ENCODE results near the gene SLC30A4.
"Not testable (repeated sequence)": the region's sequence is repeated elsewhere in the genome, so short reads cannot be mapped to it uniquely, and the experiment has no call there.

The SLC30A4 gene

GRCh38 chr15:45507143-45507542 is 15.4 kb downstream of the SLC30A4 start:
- DNase-seq (ENCODE audit: low spot score), result not testable (repeated sequence)

GRCh38 chr15:45499426-45499825 is 23.1 kb downstream of the SLC30A4 start:
- no peak for DNase-seq (ENCODE audit: low spot score)

- DNase-seq (ENCODE audit: low spot score), result no peak
Observed at GRCh38 chr15:45498701-45499100, 23.9 kb downstream of the SLC30A4 start.

- DNase-seq (ENCODE audit: low spot score), result no peak
Observed at GRCh38 chr15:45497261-45497660, 25.3 kb downstream of the SLC30A4 start.

- no peak for DNase-seq (ENCODE audit: low spot score)
Observed at GRCh38 chr15:45496658-45497057, 25.9 kb downstream of the SLC30A4 start.

- DNase-seq (ENCODE audit: low spot score), result no peak
Observed at GRCh38 chr15:45495588-45495987, 27.0 kb downstream of the SLC30A4 start.

- no peak for DNase-seq (ENCODE audit: low spot score)
Observed at GRCh38 chr15:45489690-45490238, 32.8 kb downstream of the SLC30A4 start.

GRCh38 chr15:45486317-45486716 is 36.2 kb downstream of the SLC30A4 start:
- DNase-seq (ENCODE audit: low spot score), result no peak

- DNase-seq (ENCODE audit: low spot score), result no peak
Observed at GRCh38 chr15:45481135-45481534, 41.4 kb downstream of the SLC30A4 start.

- no peak for DNase-seq (ENCODE audit: low spot score)
Observed at GRCh38 chr15:45476410-45476809, 46.1 kb downstream of the SLC30A4 start.

GRCh38 chr15:45474799-45475198 is 47.8 kb downstream of the SLC30A4 start:
- DNase-seq (ENCODE audit: low spot score), result no peak

- DNase-seq (ENCODE audit: low spot score), result no peak
Observed at GRCh38 chr15:45473068-45473467, 49.5 kb downstream of the SLC30A4 start.

- no peak for DNase-seq (ENCODE audit: low spot score)
Observed at GRCh38 chr15:45471151-45471550, 51.4 kb downstream of the SLC30A4 start.

GRCh38 chr15:45469441-45469840 is 53.1 kb downstream of the SLC30A4 start:
- DNase-seq (ENCODE audit: low spot score), result no peak

GRCh38 chr15:45469027-45469426 is 53.5 kb downstream of the SLC30A4 start:
- no peak for DNase-seq (ENCODE audit: low spot score)

- no peak for DNase-seq (ENCODE audit: low spot score)
Observed at GRCh38 chr15:45468294-45468693, 54.3 kb downstream of the SLC30A4 start.

- DNase-seq (ENCODE audit: low spot score), result no peak
Observed at GRCh38 chr15:45458746-45459403, 63.7 kb downstream of the SLC30A4 start.

- DNase-seq (ENCODE audit: low spot score), result peak; percentile 76
Observed at GRCh38 chr15:45457641-45458539, 64.7 kb downstream of the SLC30A4 start.

GRCh38 chr15:45457220-45457619 is 65.3 kb downstream of the SLC30A4 start:
- DNase-seq (ENCODE audit: low spot score), result no peak

GRCh38 chr15:45456212-45457106 is 66.1 kb downstream of the SLC30A4 start:
- DNase-seq (ENCODE audit: low spot score), result no peak

- no peak for DNase-seq (ENCODE audit: low spot score)
Observed at GRCh38 chr15:45454814-45455213, 67.7 kb downstream of the SLC30A4 start.

- DNase-seq (ENCODE audit: low spot score), result no peak
Observed at GRCh38 chr15:45451265-45451664, 71.3 kb downstream of the SLC30A4 start.
